CD14-positive monocyte (primary cell): ENCODE measurements around the gene APOBEC3B. TPM values are rescaled to one million over a fixed set of nuclear protein-coding genes. Genes with fewer than 3 reads are reported as not detected.

Experiments used
- DNase-seq, 3 donors: peaks; one replicate each; pipeline ENCODE4 v3.0.0-alpha.2; 2011 to 2022
- H2AFZ ChIP-seq: 2 replicates; pipeline ENCODE4 v1.6.0; 2012; ENCODE audit warnings: mild to moderate bottlenecking, low read depth, low read length, inconsistent platforms; ENCODE audit not compliant: insufficient read depth, poor library complexity, severe bottlenecking
- H3K27ac ChIP-seq, 2 donors: 1 replicate in 1 of 2; 2 replicates in 1 of 2; pipeline ENCODE4 v1.5.1; 2012 to 2013; ENCODE audit warnings: low read length in 2 of 2, control low read depth in 1 of 2, inconsistent platforms in 1 of 2, low read depth in 1 of 2, mild to moderate bottlenecking in 1 of 2
- H3K27me3 ChIP-seq, 2 donors: one replicate each; pipeline versions ENCODE4 v1.6.0 to v1.6.1; 2011 to 2013; ENCODE audit warnings: low read length in 2 of 2; ENCODE audit not compliant: control insufficient read depth in 2 of 2, insufficient read depth in 2 of 2
- H3K36me3 ChIP-seq, 2 donors: replicated peaks in 1 of 2; 1 replicate in 1 of 2; 2 replicates in 1 of 2; pipeline versions ENCODE4 v1.5.1 to v1.6.1; 2012 to 2013; ENCODE audit warnings: low read length in 2 of 2, control low read depth in 1 of 2, inconsistent platforms in 1 of 2, mild to moderate bottlenecking in 1 of 2; ENCODE audit not compliant: insufficient read depth in 2 of 2, control insufficient read depth in 1 of 2
- H3K4me1 ChIP-seq, 2 donors: 1 replicate in 1 of 2; 2 replicates in 1 of 2; pipeline versions ENCODE4 v1.5.1 to v1.6.1; 2012 to 2013; ENCODE audit warnings: low read length in 2 of 2, control low read depth in 1 of 2, inconsistent platforms in 1 of 2, mild to moderate bottlenecking in 1 of 2, moderate library complexity in 1 of 2; ENCODE audit not compliant: insufficient read depth in 2 of 2, control insufficient read depth in 1 of 2
- H3K4me2 ChIP-seq: replicated peaks from 2 replicates; pipeline ENCODE3; 2012; ENCODE audit warnings: low read length, moderate library complexity, mild to moderate bottlenecking; ENCODE audit not compliant: poor library complexity, severe bottlenecking; ENCODE audit errors: extremely low read depth
- H3K4me3 ChIP-seq, 3 experiments: fragments of 200-600 bp in 1 of 3; sonication (generic) in 1 of 3; replicated peaks in 1 of 3; 1 replicate in 2 of 3; 2 replicates in 1 of 3; pipeline ENCODE4 v1.5.1; 2011 to 2013; ENCODE audit warnings: low read length in 3 of 3, mild to moderate bottlenecking in 3 of 3, control low read depth in 2 of 3, low read depth in 2 of 3, inconsistent platforms in 1 of 3, moderate library complexity in 1 of 3
- H3K79me2 ChIP-seq: 2 replicates; pipeline ENCODE4 v1.6.0; 2012; ENCODE audit warnings: mild to moderate bottlenecking, control low read depth, inconsistent platforms, low read length, moderate library complexity; ENCODE audit not compliant: insufficient read depth
- H3K9ac ChIP-seq: 2 replicates; pipeline ENCODE4 v1.6.0; 2017; ENCODE audit warnings: low read length, mild to moderate bottlenecking; ENCODE audit not compliant: insufficient read depth, poor library complexity, severe bottlenecking
- H3K9me3 ChIP-seq, 2 donors: replicated peaks in 1 of 2; 1 replicate in 1 of 2; 2 replicates in 1 of 2; pipeline versions ENCODE4 v1.5.1 to v1.6.1; 2012 to 2013; ENCODE audit warnings: low read length in 2 of 2, control low read depth in 1 of 2; ENCODE audit not compliant: control insufficient read depth in 1 of 2, insufficient read depth in 1 of 2
- H4K20me1 ChIP-seq: 2 replicates; pipeline ENCODE4 v1.6.0; 2012; ENCODE audit warnings: mild to moderate bottlenecking, low read length, control low read depth, moderate library complexity; ENCODE audit not compliant: insufficient read depth
- H3K27ac Mint-ChIP-seq, 7 donors: one replicate each; pipeline ENCODE4 v1.8.0; 2020; ENCODE audit warnings: mild to moderate bottlenecking in 7 of 7, mixed read lengths in 7 of 7, moderate library complexity in 6 of 7, inconsistent platforms in 2 of 7
- H3K27me3 Mint-ChIP-seq, 3 donors: one replicate each; pipeline ENCODE4 v1.8.0; 2021 to 2022; ENCODE audit warnings: low read depth in 3 of 3, mild to moderate bottlenecking in 3 of 3, mixed read lengths in 3 of 3, moderate library complexity in 3 of 3, inconsistent platforms in 1 of 3
- H3K36me3 Mint-ChIP-seq, 2 donors: one replicate each; pipeline ENCODE4 v1.8.0; 2020; ENCODE audit warnings: mixed read lengths in 2 of 2, inconsistent platforms in 1 of 2, mild to moderate bottlenecking in 1 of 2
- H3K4me1 Mint-ChIP-seq: one replicate; pipeline ENCODE4 v1.8.0; 2020; ENCODE audit warnings: mild to moderate bottlenecking, mixed read lengths
- H3K4me3 Mint-ChIP-seq, 2 donors: one replicate each; pipeline ENCODE4 v1.8.0; 2020; ENCODE audit warnings: mild to moderate bottlenecking in 2 of 2, mixed read lengths in 2 of 2, moderate library complexity in 1 of 2
- H3K9me3 Mint-ChIP-seq, 7 donors: one replicate each; pipeline ENCODE4 v1.8.0; 2020 to 2022; ENCODE audit warnings: mixed read lengths in 7 of 7, mild to moderate bottlenecking in 6 of 7, moderate library complexity in 6 of 7, inconsistent platforms in 2 of 7
- CTCF ChIP-seq: fragments of 200-600 bp; IDR thresholded peaks from one replicate; pipeline ENCODE4 v1.8.0; 2022; ENCODE audit warnings: antibody characterized with exemption, mild to moderate bottlenecking
- WGBS: methylation state at CpG from one replicate; pipeline ENCODE4 v1.1.5; 2013; ENCODE audit warnings: missing lambda C conversion rate; ENCODE audit not compliant: insufficient coverage; 5-methylcytosine and 5-hydroxymethylcytosine counted together
- intact Hi-C, 2 donors: fragments of 100-400 bp; cut with micrococcal nuclease; formaldehyde crosslinking; loops; one replicate each; pipeline versions ENCODE4 v1.15.0 to v1.15.1; 2023
- polyA plus RNA-seq, 3 donors: library from polyadenylated mRNA; depleted of rRNA in 1 of 3; unstranded in 2 of 3; stranded (reverse) in 1 of 3; fragments of 300-500 nt in 2 of 3; fragments of >200 nt in 1 of 3; fragmentation: Illumina TruSeq in 2 of 3; gene quantifications; 1 replicate in 2 of 3; 2 replicates in 1 of 3; pipeline ENCODE4 v1.2.3, GENCODE V29; 2012 to 2021

APOBEC3B gene
- polyA plus RNA-seq, 3 donors: 0.40 to 48.2 (median 12.6) TPM

GRCh38 chr22:38963872-38964271, 18.3 kb upstream of the APOBEC3B start:
- Histone ChIP-seq H3K4me2 (no peak overlapping the region), H3K9ac (no peak overlapping the region), H4K20me1 (peaks cover 14% of the 10 kb centered on the region), H3K36me3 (peaks cover 6 to 33% of the 10 kb centered on the region in 2 donors), H3K9me3 (no peaks in the 10 kb centered on the region), H2AFZ (no peak overlapping the region), H3K4me1 (peaks cover 58 to 71% of the 10 kb centered on the region in 2 donors), H3K4me3 (no peak overlapping the region), H3K27ac (peak overlapping the region; percentile 11 to 66), H3K79me2 (peaks cover 3% of the 10 kb centered on the region), H3K27me3 (no peaks in the 10 kb centered on the region)
- no peak for DNase-seq
- intact Hi-C loops: no loop called here
- Mint-ChIP-seq H3K4me3 (peak overlapping the region; percentile 1 to 31), H3K27ac (peak overlapping the region in 5 of 7 donors; percentile 25 to 91 (median 48)), H3K27me3 (peaks cover 3 to 7% (median 5%) of the 10 kb centered on the region in 3 donors), H3K4me1 (peaks cover 74% of the 10 kb centered on the region), H3K9me3 (peaks cover 0 to 5% (median 0%) of the 10 kb centered on the region in 7 donors), H3K36me3 (peaks cover 48 to 63% of the 10 kb centered on the region in 2 donors)
- TF ChIP-seq CTCF: no peak
- 85% methylated on average over 8 of the region's 9 CpGs for WGBS

GRCh38 chr22:38964306-38964705, 17.8 kb upstream of the APOBEC3B start:
- intact Hi-C loops: no loop called here
- no peak overlapping the region for H3K4me2 ChIP-seq
- 91% methylated on average over 7 of the region's 7 CpGs for WGBS
- H3K9ac ChIP-seq: no peak overlapping the region
- no peaks in the 10 kb centered on the region for H3K79me2 ChIP-seq
- H3K27me3 Mint-ChIP-seq: peaks cover 3 to 10% (median 4%) of the 10 kb centered on the region in 3 donors
- peak overlapping the region; percentile 11 to 66 for H3K27ac ChIP-seq
- H2AFZ ChIP-seq: no peak overlapping the region
- no peak overlapping the region for H3K4me3 ChIP-seq
- DNase-seq: no peak
- no peak for TF ChIP-seq CTCF
- H3K9me3 Mint-ChIP-seq: peaks cover 0 to 5% (median 0%) of the 10 kb centered on the region in 7 donors
- peaks cover 10% of the 10 kb centered on the region for H4K20me1 ChIP-seq
- peaks cover 58 to 71% of the 10 kb centered on the region in 2 donors for H3K4me1 ChIP-seq
- no peak overlapping the region for H3K4me3 Mint-ChIP-seq
- H3K9me3 ChIP-seq: no peaks in the 10 kb centered on the region
- H3K36me3 Mint-ChIP-seq: peaks cover 49 to 62% of the 10 kb centered on the region in 2 donors
- no peaks in the 10 kb centered on the region for H3K27me3 ChIP-seq
- peak overlapping the region in 5 of 7 donors; percentile 40 to 91 (median 85) for H3K27ac Mint-ChIP-seq
- H3K4me1 Mint-ChIP-seq: peaks cover 74% of the 10 kb centered on the region
- peaks cover 6 to 29% of the 10 kb centered on the region in 2 donors for H3K36me3 ChIP-seq
